GM12878 (cell line): Measurements from ENCODE around the gene EED.

Experiments
- CTCF ChIP-seq, 3 experiments: IDR thresholded peaks in 2 of 3; conservative IDR thresholded peaks in 1 of 3; 2 replicates each; pipeline ENCODE4 v1.5.1; 2011; ENCODE audit warnings: low read depth in 3 of 3, low read length in 3 of 3, mild to moderate bottlenecking in 3 of 3, control low read depth in 2 of 3, moderate library complexity in 2 of 3, inconsistent platforms in 1 of 3, mixed read lengths in 1 of 3; ENCODE audit not compliant: control insufficient read depth in 2 of 3, insufficient read depth in 1 of 3; ENCODE audit errors: extremely low read depth in 1 of 3
- MXI1 ChIP-seq: fragments of 150-350 bp; IDR thresholded peaks from 2 replicates; pipeline ENCODE4 v1.6.1; 2011; ENCODE audit warnings: low read depth, mild to moderate bottlenecking, inconsistent platforms, low read length, improper control_type of control experiment

- peak; percentile 10 to 24 (median 17); a peak in 1 of 6 replicates for TF ChIP-seq CTCF (IDR thresholded peaks at IDR 0.05 in 2 of 3, conservative IDR thresholded peaks at IDR 0.05 in 1 of 3; ENCODE audit: control insufficient read depth in 2 of 3, extremely low read depth in 1 of 3, insufficient read depth in 1 of 3, low read depth in 3 of 3, low read length in 3 of 3)
- no peak for TF ChIP-seq MXI1
These were observed 29.9 kb downstream of the EED start for GRCh38 chr11:86274503-86274902.
